Stimulated activated naive CD8-positive, alpha-beta T cell treated with anti-CD3 and anti-CD28 coated beads, Interleukin-15, Interleukin-2, amounts not matched to agents 100 ng/mL and 50 ng/mL, for 24 hours (primary cell): ENCODE data around the gene GTF3C4.

ENCODE experiments used
- H3K27ac Mint-ChIP-seq: one replicate; pipeline ENCODE4 v1.8.0; 2021; ENCODE audit warnings: mild to moderate bottlenecking, mixed read lengths
- H3K27me3 Mint-ChIP-seq: one replicate; pipeline ENCODE4 v1.8.0; 2021; ENCODE audit warnings: mixed read lengths
- H3K36me3 Mint-ChIP-seq: one replicate; pipeline ENCODE4 v1.8.0; 2021; ENCODE audit warnings: low read depth, mixed read lengths
- H3K4me1 Mint-ChIP-seq: one replicate; pipeline ENCODE4 v1.8.0; 2021; ENCODE audit warnings: low read depth, mixed read lengths
- H3K4me3 Mint-ChIP-seq: one replicate; pipeline ENCODE4 v1.8.0; 2021; ENCODE audit warnings: mild to moderate bottlenecking, mixed read lengths
- H3K9me3 Mint-ChIP-seq: one replicate; pipeline ENCODE4 v1.8.0; 2021; ENCODE audit warnings: mixed read lengths

Gene GTF3C4, protein sequence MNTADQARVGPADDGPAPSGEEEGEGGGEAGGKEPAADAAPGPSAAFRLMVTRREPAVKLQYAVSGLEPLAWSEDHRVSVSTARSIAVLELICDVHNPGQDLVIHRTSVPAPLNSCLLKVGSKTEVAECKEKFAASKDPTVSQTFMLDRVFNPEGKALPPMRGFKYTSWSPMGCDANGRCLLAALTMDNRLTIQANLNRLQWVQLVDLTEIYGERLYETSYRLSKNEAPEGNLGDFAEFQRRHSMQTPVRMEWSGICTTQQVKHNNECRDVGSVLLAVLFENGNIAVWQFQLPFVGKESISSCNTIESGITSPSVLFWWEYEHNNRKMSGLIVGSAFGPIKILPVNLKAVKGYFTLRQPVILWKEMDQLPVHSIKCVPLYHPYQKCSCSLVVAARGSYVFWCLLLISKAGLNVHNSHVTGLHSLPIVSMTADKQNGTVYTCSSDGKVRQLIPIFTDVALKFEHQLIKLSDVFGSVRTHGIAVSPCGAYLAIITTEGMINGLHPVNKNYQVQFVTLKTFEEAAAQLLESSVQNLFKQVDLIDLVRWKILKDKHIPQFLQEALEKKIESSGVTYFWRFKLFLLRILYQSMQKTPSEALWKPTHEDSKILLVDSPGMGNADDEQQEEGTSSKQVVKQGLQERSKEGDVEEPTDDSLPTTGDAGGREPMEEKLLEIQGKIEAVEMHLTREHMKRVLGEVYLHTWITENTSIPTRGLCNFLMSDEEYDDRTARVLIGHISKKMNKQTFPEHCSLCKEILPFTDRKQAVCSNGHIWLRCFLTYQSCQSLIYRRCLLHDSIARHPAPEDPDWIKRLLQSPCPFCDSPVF

GRCh38 chr9:132670457-132671391, at the start of gene GTF3C4:
TSS of gene GTF3C4 (plus strand) at chr9:132670464. CDS start at chr9:132670599, 135 bp downstream.
- Mint-ChIP-seq H3K36me3 (peaks cover 36% of the 10 kb centered on the region), H3K27ac (peak within 1 kb of the TSS; percentile 92), H3K27me3 (no peaks in the 10 kb centered on the region), H3K4me3 (peak within 1 kb of the TSS; percentile 92), H3K4me1 (peaks cover 46% of the 10 kb centered on the region), H3K9me3 (no peaks in the 10 kb centered on the region)

DNA sequence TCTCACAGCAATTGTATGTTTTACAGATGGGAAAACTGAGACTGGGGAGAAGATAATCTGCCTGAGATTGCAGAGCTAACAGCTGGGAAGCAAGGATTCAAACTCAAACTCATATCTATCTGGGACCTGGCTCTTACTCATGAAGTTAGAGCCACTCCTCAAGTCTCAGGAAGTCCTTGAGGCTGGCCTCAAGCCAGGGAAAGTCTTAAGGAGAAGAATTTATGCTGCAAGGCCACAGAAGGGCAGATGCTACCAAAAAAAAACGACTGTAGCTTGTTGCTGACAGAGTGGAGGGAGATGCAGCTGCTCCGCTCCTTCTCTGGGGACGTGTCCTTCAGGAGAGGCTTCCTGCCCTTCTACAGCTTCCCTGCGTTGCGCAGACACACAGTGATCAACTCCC, 48.1 kb upstream of the GTF3C4 start:
- Mint-ChIP-seq H3K9me3 (no peaks in the 10 kb centered on the region), H3K27ac (no peak overlapping the region), H3K4me3 (no peak overlapping the region), H3K36me3 (peaks cover 71% of the 10 kb centered on the region), H3K4me1 (no peaks in the 10 kb centered on the region), H3K27me3 (no peaks in the 10 kb centered on the region)

DNA sequence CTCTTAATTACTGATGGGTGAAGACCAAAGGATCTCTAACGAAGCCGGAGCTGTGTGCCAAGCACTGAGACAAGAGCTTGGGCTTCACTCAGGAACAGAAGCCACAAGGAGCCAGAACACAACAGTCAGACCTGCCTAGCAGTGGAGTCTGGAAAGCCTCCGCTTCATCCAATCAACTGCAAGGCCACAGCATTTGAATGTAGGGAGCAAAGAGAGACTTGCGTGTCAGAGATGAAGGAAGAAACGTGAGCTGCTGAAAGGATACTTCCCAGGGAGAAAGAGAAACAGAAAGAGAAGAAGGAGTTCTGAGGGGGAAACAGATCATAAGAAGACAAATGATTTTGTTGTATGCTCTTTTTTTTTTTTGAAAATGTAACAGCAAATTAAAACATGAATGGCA, 44.0 kb upstream of the GTF3C4 start:
- Mint-ChIP-seq H3K27ac (peak overlapping the region; percentile 2), H3K36me3 (peaks cover 79% of the 10 kb centered on the region), H3K4me1 (no peaks in the 10 kb centered on the region), H3K4me3 (no peak overlapping the region), H3K9me3 (no peaks in the 10 kb centered on the region), H3K27me3 (no peaks in the 10 kb centered on the region)

- Mint-ChIP-seq H3K9me3 (no peaks in the 10 kb centered on the region), H3K27me3 (no peaks in the 10 kb centered on the region), H3K4me1 (no peaks in the 10 kb centered on the region), H3K27ac (no peak overlapping the region), H3K4me3 (no peak overlapping the region), H3K36me3 (peaks cover 84% of the 10 kb centered on the region)
Observed at GRCh38 chr9:132627106-132627505, 43.2 kb upstream of the GTF3C4 start.

GRCh38 chr9:132627594-132627993, 42.7 kb upstream of the GTF3C4 start:
- Mint-ChIP-seq H3K27ac (no peak overlapping the region), H3K36me3 (peaks cover 79% of the 10 kb centered on the region), H3K27me3 (no peaks in the 10 kb centered on the region), H3K4me1 (no peaks in the 10 kb centered on the region), H3K4me3 (no peak overlapping the region), H3K9me3 (no peaks in the 10 kb centered on the region)

- Mint-ChIP-seq H3K4me1 (no peaks in the 10 kb centered on the region), H3K27me3 (no peaks in the 10 kb centered on the region)
Observed at GRCh38 chr9:132628746-132629145, 41.5 kb upstream of the GTF3C4 start.

GRCh38 chr9:132630116-132630515, 40.1 kb upstream of the GTF3C4 start:
- H3K27ac Mint-ChIP-seq: no peak overlapping the region
- H3K4me1 Mint-ChIP-seq: no peaks in the 10 kb centered on the region
- H3K9me3 Mint-ChIP-seq: no peaks in the 10 kb centered on the region
- no peaks in the 10 kb centered on the region for H3K27me3 Mint-ChIP-seq
- peaks cover 91% of the 10 kb centered on the region for H3K36me3 Mint-ChIP-seq
- no peak overlapping the region for H3K4me3 Mint-ChIP-seq

More at GRCh38 chr9:132628746-132629145, 41.5 kb upstream of the GTF3C4 start:
- Mint-ChIP-seq H3K27ac (no peak overlapping the region), H3K4me3 (no peak overlapping the region), H3K36me3 (peaks cover 88% of the 10 kb centered on the region), H3K9me3 (no peaks in the 10 kb centered on the region)

GRCh38 chr9:132630811-132631210, 39.5 kb upstream of the GTF3C4 start:
- Mint-ChIP-seq H3K4me1 (no peaks in the 10 kb centered on the region), H3K36me3 (peaks cover 85% of the 10 kb centered on the region), H3K27me3 (no peaks in the 10 kb centered on the region), H3K9me3 (no peaks in the 10 kb centered on the region), H3K4me3 (no peak overlapping the region), H3K27ac (no peak overlapping the region)

- no peaks in the 10 kb centered on the region for H3K9me3 Mint-ChIP-seq
- peaks cover 81% of the 10 kb centered on the region for H3K36me3 Mint-ChIP-seq
- H3K27ac Mint-ChIP-seq: no peak overlapping the region
- no peak overlapping the region for H3K4me3 Mint-ChIP-seq
- H3K27me3 Mint-ChIP-seq: no peaks in the 10 kb centered on the region
- no peaks in the 10 kb centered on the region for H3K4me1 Mint-ChIP-seq
Observed at GRCh38 chr9:132631280-132631679, 39.0 kb upstream of the GTF3C4 start.

GRCh38 chr9:132631685-132632084, 38.6 kb upstream of the GTF3C4 start:
- H3K36me3 Mint-ChIP-seq: peaks cover 77% of the 10 kb centered on the region
- no peak overlapping the region for H3K27ac Mint-ChIP-seq
- no peaks in the 10 kb centered on the region for H3K9me3 Mint-ChIP-seq
- no peaks in the 10 kb centered on the region for H3K27me3 Mint-ChIP-seq
- no peak overlapping the region for H3K4me3 Mint-ChIP-seq
- no peaks in the 10 kb centered on the region for H3K4me1 Mint-ChIP-seq

- no peaks in the 10 kb centered on the region for H3K27me3 Mint-ChIP-seq
- no peaks in the 10 kb centered on the region for H3K9me3 Mint-ChIP-seq
- no peak overlapping the region for H3K27ac Mint-ChIP-seq
- no peaks in the 10 kb centered on the region for H3K4me1 Mint-ChIP-seq
- no peak overlapping the region for H3K4me3 Mint-ChIP-seq
- peaks cover 79% of the 10 kb centered on the region for H3K36me3 Mint-ChIP-seq
Observed at GRCh38 chr9:132632413-132633129, 37.7 kb upstream of the GTF3C4 start.

DNA sequence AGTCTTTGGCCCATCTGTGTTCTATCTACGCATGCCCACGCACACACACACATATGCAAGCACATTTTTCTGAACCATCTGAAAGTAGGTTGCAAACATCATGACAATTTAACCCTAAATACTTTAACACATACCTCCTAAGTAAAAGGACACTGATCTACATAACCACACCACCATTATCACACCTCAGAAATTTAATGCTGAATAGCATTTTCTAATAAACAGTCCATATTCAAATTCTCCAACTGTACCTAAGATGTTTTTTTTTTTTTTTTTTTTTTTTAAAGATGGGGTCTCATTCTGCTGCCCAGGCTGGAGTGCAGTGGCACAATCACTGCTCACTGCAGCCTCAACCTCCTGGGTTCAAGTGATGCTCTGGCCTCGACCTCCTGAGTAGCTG, 35.9 kb upstream of the GTF3C4 start:
- H3K4me3 Mint-ChIP-seq: no peak overlapping the region
- no peaks in the 10 kb centered on the region for H3K9me3 Mint-ChIP-seq
- H3K27me3 Mint-ChIP-seq: no peaks in the 10 kb centered on the region
- H3K4me1 Mint-ChIP-seq: no peaks in the 10 kb centered on the region
- no peak overlapping the region for H3K27ac Mint-ChIP-seq
- H3K36me3 Mint-ChIP-seq: peaks cover 78% of the 10 kb centered on the region

- H3K36me3 Mint-ChIP-seq: peaks cover 78% of the 10 kb centered on the region
- H3K4me1 Mint-ChIP-seq: no peaks in the 10 kb centered on the region
- no peaks in the 10 kb centered on the region for H3K9me3 Mint-ChIP-seq
- H3K27ac Mint-ChIP-seq: no peak overlapping the region
- no peaks in the 10 kb centered on the region for H3K27me3 Mint-ChIP-seq
- no peak overlapping the region for H3K4me3 Mint-ChIP-seq
Observed at GRCh38 chr9:132637351-132637750, 32.9 kb upstream of the GTF3C4 start.

- no peak overlapping the region for H3K4me3 Mint-ChIP-seq
- no peaks in the 10 kb centered on the region for H3K4me1 Mint-ChIP-seq
- no peak overlapping the region for H3K27ac Mint-ChIP-seq
- no peaks in the 10 kb centered on the region for H3K27me3 Mint-ChIP-seq
- H3K36me3 Mint-ChIP-seq: peaks cover 81% of the 10 kb centered on the region
- no peaks in the 10 kb centered on the region for H3K9me3 Mint-ChIP-seq
Observed at GRCh38 chr9:132637801-132638200, 32.5 kb upstream of the GTF3C4 start.
